ENCODE results near the gene CSNK1G1.

DNA sequence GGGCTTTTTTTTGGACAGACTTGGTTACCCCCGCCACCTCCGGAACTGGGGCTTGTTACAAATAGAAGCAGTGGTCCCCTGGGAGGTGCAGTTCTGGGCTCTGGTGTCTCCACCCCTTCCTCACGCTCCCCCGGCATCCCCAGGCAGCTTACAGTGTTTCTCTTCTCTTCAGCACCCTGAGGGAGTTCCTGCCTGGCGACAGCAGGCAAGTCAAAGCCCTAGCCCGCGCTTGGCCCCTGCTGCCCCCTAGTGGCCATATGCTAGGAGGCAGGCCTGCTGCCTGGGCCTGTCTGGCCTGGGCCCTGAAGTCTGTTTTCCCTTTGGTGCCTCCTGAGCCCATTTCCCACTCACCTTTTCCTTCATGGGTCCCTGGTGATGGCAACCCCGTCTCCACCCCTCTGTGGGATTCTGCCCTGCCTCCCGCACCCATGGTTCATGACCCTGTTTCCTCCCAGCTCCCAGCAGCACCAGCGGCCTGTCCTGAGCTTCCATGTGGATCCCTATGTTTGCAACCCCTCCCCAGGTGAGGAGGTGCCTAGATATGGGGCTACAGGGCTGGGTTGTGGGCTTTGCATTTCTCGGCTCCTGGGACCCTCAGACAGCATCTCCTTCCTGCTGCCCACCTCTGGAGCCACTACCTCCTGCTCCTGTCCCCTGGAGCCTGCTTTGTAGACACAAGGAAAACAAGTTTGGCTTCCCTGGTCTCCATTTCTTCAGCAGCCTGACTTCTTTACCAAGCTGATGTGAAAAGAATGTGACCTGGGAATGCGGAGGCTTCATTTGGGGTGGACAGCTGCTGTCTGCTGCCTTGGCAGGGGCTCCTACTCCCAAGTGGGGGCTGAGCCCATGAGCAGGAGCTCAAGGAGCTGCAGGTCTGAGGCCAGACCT, 202.2 kb downstream of the CSNK1G1 start:
- TF ChIP-seq, protein P1, sequence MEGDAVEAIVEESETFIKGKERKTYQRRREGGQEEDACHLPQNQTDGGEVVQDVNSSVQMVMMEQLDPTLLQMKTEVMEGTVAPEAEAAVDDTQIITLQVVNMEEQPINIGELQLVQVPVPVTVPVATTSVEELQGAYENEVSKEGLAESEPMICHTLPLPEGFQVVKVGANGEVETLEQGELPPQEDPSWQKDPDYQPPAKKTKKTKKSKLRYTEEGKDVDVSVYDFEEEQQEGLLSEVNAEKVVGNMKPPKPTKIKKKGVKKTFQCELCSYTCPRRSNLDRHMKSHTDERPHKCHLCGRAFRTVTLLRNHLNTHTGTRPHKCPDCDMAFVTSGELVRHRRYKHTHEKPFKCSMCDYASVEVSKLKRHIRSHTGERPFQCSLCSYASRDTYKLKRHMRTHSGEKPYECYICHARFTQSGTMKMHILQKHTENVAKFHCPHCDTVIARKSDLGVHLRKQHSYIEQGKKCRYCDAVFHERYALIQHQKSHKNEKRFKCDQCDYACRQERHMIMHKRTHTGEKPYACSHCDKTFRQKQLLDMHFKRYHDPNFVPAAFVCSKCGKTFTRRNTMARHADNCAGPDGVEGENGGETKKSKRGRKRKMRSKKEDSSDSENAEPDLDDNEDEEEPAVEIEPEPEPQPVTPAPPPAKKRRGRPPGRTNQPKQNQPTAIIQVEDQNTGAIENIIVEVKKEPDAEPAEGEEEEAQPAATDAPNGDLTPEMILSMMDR (IDR thresholded peaks at IDR 0.05; ENCODE audit: low read length): peak; percentile 97
- no peak for TF ChIP-seq EZH2 (IDR thresholded peaks at IDR 0.05; ENCODE audit: borderline replicate concordance, low read length)

Measured in OCI-LY1 (cell line).